Stimulated activated CD4-positive, alpha-beta T cell treated with anti-CD3 and anti-CD28 coated beads, TNF-alpha, amount 100 ng/mL, for 48 hours (primary cell): ENCODE data around the gene ETFRF1.

ENCODE experiments used
- DNase-seq, 3 donors: peaks; one replicate each; pipeline ENCODE4 v3.0.0-alpha.2; 2020; ENCODE audit warnings: low read depth in 3 of 3

Gene ETFRF1

GRCh38 chr12:25213338-25213737 lies 18.3 kb downstream of the ETFRF1 start:
- no peak for DNase-seq

GRCh38 chr12:25236190-25236589 lies 41.2 kb downstream of the ETFRF1 start:
- DNase-seq, result no peak

GRCh38 chr12:25236626-25237025 lies 41.6 kb downstream of the ETFRF1 start:
- DNase-seq, result no peak

- DNase-seq, result no peak
These were observed 46.4 kb downstream of the ETFRF1 start for GRCh38 chr12:25241167-25242020.

- no peak for DNase-seq
These were observed 48.1 kb downstream of the ETFRF1 start for GRCh38 chr12:25242981-25243679.

- no peak for DNase-seq
These were observed 48.6 kb downstream of the ETFRF1 start for GRCh38 chr12:25243680-25243990.

GRCh38 chr12:25245491-25245890 lies 50.5 kb downstream of the ETFRF1 start:
- no peak for DNase-seq

GRCh38 chr12:25248137-25248536 lies 53.1 kb downstream of the ETFRF1 start:
- DNase-seq, result no peak

- DNase-seq, result no peak
These were observed 53.7 kb downstream of the ETFRF1 start for GRCh38 chr12:25248732-25249131.

GRCh38 chr12:25249931-25250738 lies 55.1 kb downstream of the ETFRF1 start:
- DNase-seq, result peak in 1 of 3 donors; percentile 29

- DNase-seq, result peak; percentile 75 to 90 (median 80)
These were observed 56.0 kb downstream of the ETFRF1 start, which contains the start of gene KRAS for GRCh38 chr12:25250744-25251730. KRAS (minus strand) TSS chr12:25250929.

- no peak for DNase-seq
These were observed 56.7 kb downstream of the ETFRF1 start for GRCh38 chr12:25251769-25252168.

GRCh38 chr12:25252946-25253345 lies 57.9 kb downstream of the ETFRF1 start:
- no peak for DNase-seq

- DNase-seq, result no peak
These were observed 58.5 kb downstream of the ETFRF1 start for GRCh38 chr12:25253371-25254068.

- no peak for DNase-seq
These were observed 59.3 kb downstream of the ETFRF1 start for GRCh38 chr12:25254271-25254880.
